Stimulated activated effector memory CD8-positive, alpha-beta T cell treated with anti-CD3 and anti-CD28 coated beads, Interleukin-12 subunit alpha, Interleukin-12 subunit beta, amount 100 ng/mL, for 72 hours (primary cell): Measurements from ENCODE around the gene GADL1.

Experiments used
- ATAC-seq: fragments of 150-1000 bp; cut with Tn5 transposase; 2 replicates; pipeline ENCODE4 v1.10.0; 2021
- DNase-seq, 2 donors: peaks; one replicate each; pipeline ENCODE4 v3.0.0; 2021 to 2022; ENCODE audit warnings: low spot score in 2 of 2
- H3K27ac Mint-ChIP-seq: one replicate; pipeline ENCODE4 v1.8.0; 2022; ENCODE audit warnings: mild to moderate bottlenecking, mixed read lengths
- H3K36me3 Mint-ChIP-seq: one replicate; pipeline ENCODE4 v1.8.0; 2022; ENCODE audit warnings: mild to moderate bottlenecking, mixed read lengths
- H3K4me1 Mint-ChIP-seq: one replicate; pipeline ENCODE4 v1.8.0; 2022; ENCODE audit warnings: mixed read lengths
- H3K4me3 Mint-ChIP-seq: one replicate; pipeline ENCODE4 v1.8.0; 2022; ENCODE audit warnings: mild to moderate bottlenecking, mixed read lengths
- H3K9me3 Mint-ChIP-seq: one replicate; pipeline ENCODE4 v1.8.0; 2022; ENCODE audit warnings: mixed read lengths

Gene GADL1

GRCh38 chr3:30805695-30806094, 88.8 kb downstream of the GADL1 start:
- no peaks in the 10 kb centered on the region for H3K4me1 Mint-ChIP-seq
- no peaks in the 10 kb centered on the region for H3K36me3 Mint-ChIP-seq
- H3K4me3 Mint-ChIP-seq, result no peak overlapping the region
- DNase-seq (no peak), ATAC-seq (no peak)
- no peak overlapping the region for H3K27ac Mint-ChIP-seq
- H3K9me3 Mint-ChIP-seq, result no peaks in the 10 kb centered on the region

- Mint-ChIP-seq H3K27ac (no peak overlapping the region), H3K4me1 (no peaks in the 10 kb centered on the region), H3K4me3 (no peak overlapping the region), H3K36me3 (no peaks in the 10 kb centered on the region), H3K9me3 (no peaks in the 10 kb centered on the region)
- no peak for ATAC-seq
- no peak for DNase-seq
Observed at GRCh38 chr3:30804984-30805383, 89.5 kb downstream of the GADL1 start.

GRCh38 chr3:30795176-30795575, 99.3 kb downstream of the GADL1 start:
- H3K27ac Mint-ChIP-seq, result no peak overlapping the region
- no peak overlapping the region for H3K4me3 Mint-ChIP-seq
- no peaks in the 10 kb centered on the region for H3K9me3 Mint-ChIP-seq
- H3K36me3 Mint-ChIP-seq, result no peaks in the 10 kb centered on the region
- no peaks in the 10 kb centered on the region for H3K4me1 Mint-ChIP-seq
- ATAC-seq, result no peak
- no peak for DNase-seq

- H3K4me3 Mint-ChIP-seq, result no peak overlapping the region
- H3K27ac Mint-ChIP-seq, result no peak overlapping the region
- no peaks in the 10 kb centered on the region for H3K4me1 Mint-ChIP-seq
- ATAC-seq, result no peak
- no peaks in the 10 kb centered on the region for H3K9me3 Mint-ChIP-seq
- H3K36me3 Mint-ChIP-seq, result no peaks in the 10 kb centered on the region
- no peak for DNase-seq
Observed at GRCh38 chr3:30793740-30794139, 100.7 kb downstream of the GADL1 start.

- Mint-ChIP-seq H3K36me3 (no peaks in the 10 kb centered on the region), H3K27ac (no peak overlapping the region), H3K4me3 (no peak overlapping the region), H3K4me1 (no peaks in the 10 kb centered on the region), H3K9me3 (no peaks in the 10 kb centered on the region)
- DNase-seq, result no peak
- ATAC-seq, result no peak
Observed at GRCh38 chr3:30790150-30790549, 104.3 kb downstream of the GADL1 start.

- Mint-ChIP-seq H3K4me3 (no peak overlapping the region), H3K4me1 (no peaks in the 10 kb centered on the region), H3K9me3 (no peaks in the 10 kb centered on the region), H3K36me3 (no peaks in the 10 kb centered on the region), H3K27ac (no peak overlapping the region)
- no peak for DNase-seq
- no peak for ATAC-seq
Observed at GRCh38 chr3:30786365-30786764, 108.1 kb downstream of the GADL1 start.

- H3K4me3 Mint-ChIP-seq, result no peak overlapping the region
- no peaks in the 10 kb centered on the region for H3K9me3 Mint-ChIP-seq
- H3K36me3 Mint-ChIP-seq, result no peaks in the 10 kb centered on the region
- no peaks in the 10 kb centered on the region for H3K4me1 Mint-ChIP-seq
- no peak overlapping the region for H3K27ac Mint-ChIP-seq
- no peak for ATAC-seq
- no peak for DNase-seq
Observed at GRCh38 chr3:30779686-30780287, 114.7 kb downstream of the GADL1 start.

- Mint-ChIP-seq H3K9me3 (no peaks in the 10 kb centered on the region), H3K36me3 (no peaks in the 10 kb centered on the region), H3K27ac (no peak overlapping the region), H3K4me3 (no peak overlapping the region), H3K4me1 (no peaks in the 10 kb centered on the region)
- no peak for ATAC-seq
- DNase-seq, result no peak
Observed at GRCh38 chr3:30778933-30779332, 115.5 kb downstream of the GADL1 start.

- ATAC-seq (no peak), DNase-seq (no peak)
- Mint-ChIP-seq H3K9me3 (no peaks in the 10 kb centered on the region), H3K4me3 (no peak overlapping the region), H3K36me3 (no peaks in the 10 kb centered on the region), H3K4me1 (no peaks in the 10 kb centered on the region), H3K27ac (no peak overlapping the region)
Observed at GRCh38 chr3:30777426-30778113, 116.9 kb downstream of the GADL1 start.

- H3K4me3 Mint-ChIP-seq, result no peak overlapping the region
- ATAC-seq (no peak), DNase-seq (no peak)
- H3K9me3 Mint-ChIP-seq, result no peaks in the 10 kb centered on the region
- H3K27ac Mint-ChIP-seq, result no peak overlapping the region
- no peaks in the 10 kb centered on the region for H3K36me3 Mint-ChIP-seq
- no peaks in the 10 kb centered on the region for H3K4me1 Mint-ChIP-seq
Observed at GRCh38 chr3:30776186-30776815, 118.2 kb downstream of the GADL1 start.

- Mint-ChIP-seq H3K27ac (no peak overlapping the region), H3K36me3 (no peaks in the 10 kb centered on the region), H3K4me3 (no peak overlapping the region), H3K4me1 (no peaks in the 10 kb centered on the region), H3K9me3 (no peaks in the 10 kb centered on the region)
- no peak for ATAC-seq
- DNase-seq, result no peak
Observed at GRCh38 chr3:30775040-30775439, 119.4 kb downstream of the GADL1 start.

- no peaks in the 10 kb centered on the region for H3K9me3 Mint-ChIP-seq
- DNase-seq (no peak), ATAC-seq (no peak)
- H3K36me3 Mint-ChIP-seq, result no peaks in the 10 kb centered on the region
- H3K27ac Mint-ChIP-seq, result no peak overlapping the region
- no peaks in the 10 kb centered on the region for H3K4me1 Mint-ChIP-seq
- no peak overlapping the region for H3K4me3 Mint-ChIP-seq
Observed at GRCh38 chr3:30774062-30774461, 120.4 kb downstream of the GADL1 start.

GRCh38 chr3:30770387-30770786, 124.1 kb downstream of the GADL1 start:
- Mint-ChIP-seq H3K4me3 (no peak overlapping the region), H3K36me3 (no peaks in the 10 kb centered on the region), H3K4me1 (no peaks in the 10 kb centered on the region), H3K9me3 (no peaks in the 10 kb centered on the region), H3K27ac (no peak overlapping the region)
- ATAC-seq (no peak), DNase-seq (no peak)

- Mint-ChIP-seq H3K4me3 (no peak overlapping the region), H3K9me3 (no peaks in the 10 kb centered on the region), H3K36me3 (no peaks in the 10 kb centered on the region), H3K27ac (no peak overlapping the region), H3K4me1 (no peaks in the 10 kb centered on the region)
- DNase-seq (peak; percentile 42 to 80), ATAC-seq (peak; percentile 55)
Observed at GRCh38 chr3:30768703-30769550, 125.5 kb downstream of the GADL1 start.

GRCh38 chr3:30768046-30768445, 126.4 kb downstream of the GADL1 start:
- DNase-seq, result no peak
- H3K27ac Mint-ChIP-seq, result no peak overlapping the region
- no peak for ATAC-seq
- H3K4me3 Mint-ChIP-seq, result no peak overlapping the region
- no peaks in the 10 kb centered on the region for H3K36me3 Mint-ChIP-seq
- no peaks in the 10 kb centered on the region for H3K9me3 Mint-ChIP-seq
- no peaks in the 10 kb centered on the region for H3K4me1 Mint-ChIP-seq
